Activated CD4-positive, CD25-positive, alpha-beta regulatory T cell treated with anti-CD3 and anti-CD28 coated beads, Interleukin-2, amount 50 U/mL, for 16 hours (primary cell): Measurements from ENCODE around the gene GNPTAB.

Experiments
- DNase-seq: peaks from one replicate; pipeline ENCODE4 v3.0.0-alpha.2; 2020; ENCODE audit warnings: low read depth, low spot score

GNPTAB gene

GRCh38 chr12:101772012-101772775, 58.6 kb downstream of the GNPTAB start:
- DNase-seq, result no peak

DNA sequence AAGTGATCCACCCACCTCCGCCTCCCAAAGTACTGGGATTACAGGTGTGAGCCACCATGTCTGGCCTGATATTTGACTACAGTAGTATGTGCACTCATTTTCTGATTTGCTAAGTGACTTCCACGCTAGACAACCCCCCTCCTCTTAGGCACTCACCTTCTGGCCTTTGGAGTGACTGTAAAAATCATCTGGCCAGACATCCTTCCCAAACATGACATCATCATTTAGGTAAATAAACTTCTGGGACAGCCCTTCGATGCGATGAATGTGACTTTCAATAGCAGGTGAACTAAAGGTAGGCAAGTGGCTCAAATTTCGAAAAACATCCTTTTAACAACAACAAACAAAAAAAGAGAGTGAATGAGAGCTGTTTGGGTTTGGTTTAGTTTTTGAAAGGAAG, 60.9 kb downstream of the GNPTAB start:
- no peak for DNase-seq

- DNase-seq, result no peak
These were observed 62.0 kb downstream of the GNPTAB start for GRCh38 chr12:101768781-101769180.

- no peak for DNase-seq
These were observed 63.2 kb downstream of the GNPTAB start for GRCh38 chr12:101767537-101767936.

GRCh38 chr12:101764051-101764792, 66.5 kb downstream of the GNPTAB start:
- no peak for DNase-seq

DNA sequence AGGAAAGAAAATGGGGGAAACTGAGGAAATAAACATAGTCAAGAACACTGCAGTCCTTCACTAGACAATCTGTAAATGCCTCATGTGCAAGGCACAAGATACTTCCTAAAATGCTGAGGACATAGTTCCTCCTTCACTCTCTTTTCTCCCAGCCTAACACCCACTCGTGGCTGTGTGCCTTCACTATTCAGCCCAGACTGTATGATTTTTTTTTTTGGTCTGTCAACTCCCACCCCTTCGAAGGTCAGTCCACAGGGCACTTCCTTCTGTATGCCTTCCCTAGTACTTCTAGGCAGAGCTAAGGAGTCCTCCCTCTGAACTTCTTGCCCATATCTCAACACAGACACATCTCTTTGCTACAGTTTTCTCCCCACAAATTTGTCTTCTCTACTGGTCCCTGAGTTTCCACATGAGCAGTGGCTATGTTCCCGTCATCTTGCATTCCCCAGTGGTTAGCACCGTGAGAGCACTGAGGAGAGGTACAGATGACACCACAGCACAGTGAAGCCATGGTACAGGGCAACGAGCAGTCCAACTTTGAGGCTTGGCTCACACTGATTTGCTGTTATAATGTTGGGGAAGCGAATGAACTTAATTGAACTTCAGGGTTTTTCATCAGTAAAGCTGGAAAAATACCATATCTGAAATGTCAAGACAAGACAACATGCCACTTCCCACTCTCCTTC, 67.4 kb downstream of the GNPTAB start:
- DNase-seq, result no peak

DNA sequence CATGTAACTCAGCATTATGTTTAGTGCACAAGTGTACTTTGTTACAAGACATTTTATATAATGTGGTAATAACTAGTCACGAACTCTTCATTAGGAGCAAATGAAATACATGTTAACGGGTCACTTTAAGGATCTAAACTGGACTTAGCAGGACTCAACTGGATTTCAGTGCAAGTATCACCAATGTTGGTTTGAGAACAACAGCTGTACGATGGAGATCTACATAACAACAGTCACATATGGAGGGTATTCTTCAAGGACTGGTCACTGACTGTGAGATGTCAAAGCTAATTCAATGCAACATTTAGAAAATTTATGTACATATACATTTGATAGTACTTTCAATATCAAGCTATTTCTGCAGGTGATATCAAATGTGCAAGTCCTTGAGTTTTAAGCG, 69.0 kb downstream of the GNPTAB start:
- DNase-seq, result no peak

DNA sequence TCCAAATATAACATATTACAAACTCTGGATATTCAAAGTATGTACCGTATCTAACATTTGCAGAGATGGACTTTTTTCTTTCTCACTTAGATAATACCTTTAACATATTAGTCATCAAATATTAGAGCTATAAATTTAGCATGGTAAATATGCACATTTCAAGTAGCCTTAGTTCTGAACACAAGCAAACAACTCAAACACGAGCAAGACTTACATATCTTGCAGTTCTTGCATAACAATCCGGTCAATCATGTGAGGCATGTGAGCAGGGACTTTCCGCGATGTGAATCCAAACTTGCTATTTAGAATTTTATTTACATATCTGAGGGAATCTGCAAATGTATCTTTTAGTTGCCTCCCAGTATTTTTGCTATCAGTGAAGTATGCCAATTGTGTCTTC, 69.4 kb downstream of the GNPTAB start:
- no peak for DNase-seq

DNA sequence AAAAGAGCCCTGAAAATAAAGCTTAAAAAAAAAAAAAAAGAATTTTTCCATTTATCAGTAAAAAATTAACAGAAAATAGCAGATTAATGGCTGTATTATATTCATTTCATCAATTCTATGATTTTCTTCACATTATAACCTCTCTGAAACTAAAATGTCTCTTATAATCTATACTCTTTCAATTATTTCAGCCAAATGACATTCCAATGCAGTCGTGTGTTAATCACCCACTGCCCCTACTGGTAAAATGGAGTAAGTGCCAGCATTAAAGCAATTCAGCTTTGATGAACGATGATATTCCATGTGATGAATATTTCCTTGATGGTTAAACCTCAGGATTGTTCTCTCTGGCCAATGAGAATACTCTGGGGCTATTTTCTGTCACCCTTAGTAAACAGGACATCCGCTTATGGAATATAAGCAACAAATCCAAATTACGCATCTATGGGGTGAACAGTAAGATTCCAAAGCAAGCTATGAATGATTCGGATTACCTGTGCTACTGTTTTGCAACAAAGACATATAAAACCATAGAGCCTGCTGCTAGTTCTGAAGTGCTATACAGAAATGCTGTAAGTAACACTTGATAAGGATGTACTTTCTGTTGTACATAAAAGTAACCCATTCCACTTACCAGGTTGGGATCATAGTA, 71.2 kb downstream of the GNPTAB start:
- no peak for DNase-seq

- no peak for DNase-seq
These were observed 80.6 kb downstream of the GNPTAB start for GRCh38 chr12:101750152-101750551.

DNA sequence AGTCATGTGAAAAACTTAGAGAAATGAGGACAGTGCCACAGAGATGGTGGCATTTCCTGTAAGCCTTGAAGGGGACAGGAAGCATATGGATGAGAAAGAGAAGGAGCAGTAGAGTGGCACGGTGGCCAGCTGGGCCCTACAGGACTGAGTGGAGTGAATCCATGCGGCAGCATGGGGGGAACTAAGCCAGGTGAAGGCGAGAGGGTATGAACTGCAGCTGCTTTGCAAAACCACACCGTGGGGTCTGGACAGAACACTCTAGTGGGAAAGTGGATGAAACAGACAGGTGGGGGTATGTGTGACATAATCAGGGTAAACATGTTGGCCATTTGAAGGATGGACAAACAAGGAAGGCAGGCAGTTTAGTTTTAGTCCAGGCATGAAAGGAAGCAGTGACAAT, 81.1 kb downstream of the GNPTAB start:
- DNase-seq, result no peak

- DNase-seq, result no peak
These were observed 81.9 kb downstream of the GNPTAB start for GRCh38 chr12:101748907-101749306.

DNA sequence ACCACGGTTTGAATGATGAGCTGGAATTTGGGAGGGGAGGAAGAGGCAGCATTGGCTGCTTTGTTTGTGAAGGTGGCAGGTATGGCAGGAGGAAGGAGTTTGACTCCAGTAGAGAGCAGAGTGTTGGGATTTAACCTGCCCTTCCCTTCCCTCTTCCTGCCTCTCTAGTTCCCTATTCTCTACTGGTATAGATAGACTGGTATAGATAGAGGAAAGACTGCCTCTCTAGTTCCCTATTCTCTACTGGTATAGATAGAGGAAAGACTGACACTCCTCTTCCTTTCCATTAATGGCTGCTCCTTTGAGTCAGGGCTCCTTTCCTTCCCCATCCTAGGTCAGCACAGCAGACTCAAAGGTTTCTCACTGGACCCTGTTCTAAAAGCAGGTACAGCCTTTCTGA, 83.1 kb downstream of the GNPTAB start:
- no peak for DNase-seq

DNA sequence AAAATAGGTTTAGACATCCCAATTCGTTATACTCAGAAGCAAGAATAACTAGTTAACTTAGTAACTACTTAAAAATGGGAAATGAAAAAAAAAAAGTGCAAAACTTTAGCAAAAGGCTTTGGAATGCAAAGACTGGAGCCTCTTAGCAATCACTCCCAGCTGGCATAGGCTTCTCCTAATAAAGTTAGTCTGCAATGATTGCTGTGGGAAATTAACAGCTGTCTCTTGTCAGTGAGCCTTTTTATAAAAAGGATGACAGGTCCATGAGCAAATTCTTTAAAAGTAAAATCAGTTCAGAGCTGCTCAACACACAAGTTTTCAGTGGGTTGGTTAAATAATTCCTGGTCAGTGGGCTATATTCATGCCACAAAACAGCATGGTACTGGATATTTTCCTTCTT, 84.1 kb downstream of the GNPTAB start:
- DNase-seq, result no peak

GRCh38 chr12:101746196-101746595, 84.6 kb downstream of the GNPTAB start:
- no peak for DNase-seq

GRCh38 chr12:101745481-101745880, 85.3 kb downstream of the GNPTAB start:
- no peak for DNase-seq

DNA sequence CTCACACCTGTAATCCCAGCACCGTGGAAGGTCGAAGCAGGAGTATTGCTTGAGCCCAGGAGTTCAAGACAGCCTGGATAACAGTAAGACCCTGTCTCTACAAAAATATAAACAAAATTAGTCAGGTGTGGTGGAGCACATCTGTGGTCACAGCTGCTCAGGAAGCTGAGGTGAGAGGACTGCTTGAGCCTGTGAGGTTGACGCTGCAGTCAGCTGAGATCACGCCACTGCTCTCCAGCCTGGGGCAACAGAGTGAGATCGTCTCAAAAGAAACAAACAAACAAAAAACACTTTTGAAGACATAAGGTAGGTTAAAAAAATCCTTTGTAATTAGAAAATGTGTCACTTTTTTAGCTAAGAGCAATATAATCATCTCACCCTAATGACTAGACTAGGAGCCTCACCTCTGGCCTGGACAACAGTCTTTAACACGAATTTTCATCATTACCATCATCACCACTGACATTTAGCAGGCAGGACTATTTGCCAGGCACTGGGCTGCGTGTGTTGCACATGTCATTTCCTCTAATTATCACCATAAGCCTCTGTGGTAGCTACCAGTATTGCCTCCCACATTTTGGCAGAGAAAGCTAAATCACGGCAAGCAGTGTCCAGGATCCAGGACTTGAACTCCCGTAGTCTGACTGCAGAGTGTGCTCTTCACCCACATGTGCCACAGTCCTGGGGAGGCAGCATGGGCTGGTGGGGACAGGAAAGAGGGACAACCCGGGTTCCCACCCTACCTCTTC, 86.9 kb downstream of the GNPTAB start:
- no peak for DNase-seq

DNA sequence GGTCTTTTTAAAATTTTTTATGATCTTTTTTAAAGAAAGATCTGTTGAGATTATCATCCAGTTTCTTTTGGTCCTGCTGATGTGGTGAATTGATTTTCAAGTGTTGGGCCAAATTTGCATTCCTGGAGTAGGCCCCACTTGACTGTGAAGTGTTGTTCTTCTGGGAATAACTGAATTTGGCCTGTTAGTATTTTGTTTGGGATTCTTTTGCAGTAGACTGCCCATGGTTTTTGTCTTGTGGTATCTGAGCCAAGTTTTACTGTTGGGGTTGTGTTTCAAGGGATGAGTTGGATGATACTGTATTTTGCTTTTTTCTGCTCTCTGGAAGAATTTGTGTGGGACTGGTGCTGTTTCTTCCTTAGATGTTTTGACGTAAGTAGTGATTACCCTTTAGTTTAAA, 87.5 kb downstream of the GNPTAB start:
- DNase-seq, result no peak

- no peak for DNase-seq
These were observed 89.8 kb downstream of the GNPTAB start for GRCh38 chr12:101740980-101741379.

GRCh38 chr12:101740566-101740965, 90.2 kb downstream of the GNPTAB start:
- no peak for DNase-seq

GRCh38 chr12:101738920-101739665, 91.7 kb downstream of the GNPTAB start, which contains the start of gene SYCP3:
SYCP3 (minus strand) TSS chr12:101739462; CDS start chr12:101737935, 1,527 bp downstream.
- no peak for DNase-seq
